HEK293T (cell line): ENCODE data around the gene FAM209B.
"Not testable (repeated sequence)": the region's sequence is repeated elsewhere in the genome, so short reads cannot be mapped to it uniquely, and the experiment has no call there.

Experiments
- CTCF ChIA-PET: fragments of 350-600 bp; formaldehyde crosslinking; extraction: SDS; loops from one replicate; lab custom pipeline; 2021; ENCODE audit warnings: antibody characterized with exemption, inconsistent platforms; lab: Yijun Ruan, JAX
- POLR2A ChIA-PET: fragments of 350-600 bp; formaldehyde crosslinking; extraction: SDS; loops from one replicate; lab custom pipeline; 2020; ENCODE audit warnings: antibody characterized with exemption, inconsistent platforms; lab: Yijun Ruan, JAX
- DNase-seq: peaks from one replicate; pipeline ENCODE4 v3.0.0; 2012; ENCODE audit warnings: mixed read lengths; ENCODE audit errors: extremely low spot score
- ARNT ChIP-seq: fragments of 450-650 bp; IDR thresholded peaks from 2 replicates; pipeline ENCODE4 v1.6.1; 2017; ENCODE audit warnings: mild to moderate bottlenecking
- BHLHE40 ChIP-seq: fragments of 450-650 bp; IDR thresholded peaks from 2 replicates; pipeline ENCODE4 v1.6.1; 2016; ENCODE audit warnings: mild to moderate bottlenecking, moderate library complexity, borderline replicate concordance
- CTBP1 ChIP-seq: fragments of 450-650 bp; IDR thresholded peaks from 2 replicates; pipeline ENCODE4 v1.6.1; 2016; ENCODE audit warnings: borderline replicate concordance
- ELF4 ChIP-seq: fragments of 450-650 bp; IDR thresholded peaks from 2 replicates; pipeline ENCODE4 v1.6.1; 2017; ENCODE audit warnings: antibody characterized with exemption
- FOXA1 ChIP-seq: fragments of 450-650 bp; IDR thresholded peaks from 2 replicates; pipeline ENCODE4 v1.6.1; 2016; ENCODE audit warnings: mild to moderate bottlenecking
- FOXK2 ChIP-seq: fragments of 450-650 bp; IDR thresholded peaks from 2 replicates; pipeline ENCODE4 v1.6.1; 2016; ENCODE audit warnings: mild to moderate bottlenecking
- FOXM1 ChIP-seq: fragments of 450-650 bp; IDR thresholded peaks from 2 replicates; pipeline ENCODE4 v1.6.1; 2017; ENCODE audit warnings: mild to moderate bottlenecking, borderline replicate concordance
- HDGF ChIP-seq: fragments of 450-650 bp; IDR thresholded peaks from 2 replicates; pipeline ENCODE4 v1.6.1; 2017; ENCODE audit warnings: antibody characterized with exemption, borderline replicate concordance
- L3MBTL2 ChIP-seq: fragments of 450-650 bp; conservative IDR thresholded peaks from 2 replicates; pipeline ENCODE4 v1.6.1; 2016; ENCODE audit warnings: mild to moderate bottlenecking
- LEF1 ChIP-seq: fragments of 450-650 bp; IDR thresholded peaks from 2 replicates; pipeline ENCODE4 v1.6.1; 2017; ENCODE audit warnings: mild to moderate bottlenecking, borderline replicate concordance
- NFRKB ChIP-seq: fragments of 450-650 bp; IDR thresholded peaks from 2 replicates; pipeline ENCODE4 v1.6.1; 2016; ENCODE audit warnings: mild to moderate bottlenecking, moderate library complexity
- PKNOX1 ChIP-seq: fragments of 450-650 bp; IDR thresholded peaks from 2 replicates; pipeline ENCODE4 v1.6.1; 2016
- SP1 ChIP-seq: fragments of 450-650 bp; IDR thresholded peaks from 2 replicates; pipeline ENCODE4 v1.6.1; 2017
- SUZ12 ChIP-seq: fragments of 450-650 bp; IDR thresholded peaks from 2 replicates; pipeline ENCODE4 v1.6.1; 2016; ENCODE audit warnings: mild to moderate bottlenecking
- TARDBP ChIP-seq: fragments of 450-650 bp; IDR thresholded peaks from 2 replicates; pipeline ENCODE4 v1.6.1; 2016
- ZNF384 ChIP-seq: fragments of 450-650 bp; IDR thresholded peaks from 2 replicates; pipeline ENCODE4 v1.6.1; 2016

FAM209B gene

GRCh38 chr20:56532946-56533345 is at the start of gene FAM209B:
TSS of gene FAM209B (plus strand) at chr20:56533246. CDS start at chr20:56533342, 96 bp downstream.
- DNase-seq, POLR2A ChIA-PET: not testable (repeated sequence)
- CTCF ChIA-PET = interaction anchor here (0.6 kb wide), 1 partner anchor 348 kb away, joined by 4 read pairs; no protein-coding TSS in a partner anchor

GRCh38 chr20:56483970-56484369 is 49.1 kb upstream of the FAM209B start:
- DNase-seq = no peak
- POLR2A ChIA-PET = no interaction called here
- no peak for TF ChIP-seq FOXA1
- TF ChIP-seq SUZ12 = no peak
- TF ChIP-seq L3MBTL2 = no peak
- no peak for TF ChIP-seq PKNOX1
- no peak for TF ChIP-seq FOXK2
- no peak for TF ChIP-seq ZNF384
- TF ChIP-seq LEF1 = no peak
- CTCF ChIA-PET = no interaction called here

- ChIA-PET CTCF (no interaction called here), POLR2A (no interaction called here)
- TF ChIP-seq FOXM1 (no peak), SP1 (no peak), HDGF (no peak), TARDBP (no peak), CTBP1 (no peak)
- DNase-seq = no peak
These were observed 45.8 kb upstream of the FAM209B start for GRCh38 chr20:56487216-56487615.

GRCh38 chr20:56488566-56488965 is 44.5 kb upstream of the FAM209B start:
- CTCF ChIA-PET = no interaction called here
- POLR2A ChIA-PET = no interaction called here
- no peak for DNase-seq
- no peak for TF ChIP-seq FOXA1
- no peak for TF ChIP-seq SUZ12
- TF ChIP-seq SP1 = no peak
- TF ChIP-seq FOXK2 = no peak
- no peak for TF ChIP-seq TARDBP
- TF ChIP-seq HDGF = no peak
- no peak for TF ChIP-seq ZNF384
- no peak for TF ChIP-seq LEF1
- no peak for TF ChIP-seq NFRKB
- no peak for TF ChIP-seq ELF4
- no peak for TF ChIP-seq L3MBTL2
- TF ChIP-seq ARNT = no peak

- no peak for DNase-seq
- CTCF ChIA-PET = no interaction called here
- no peak for TF ChIP-seq FOXK2
- TF ChIP-seq LEF1 = no peak
- no peak for TF ChIP-seq TARDBP
- TF ChIP-seq L3MBTL2 = no peak
- TF ChIP-seq FOXA1 = no peak
- no peak for TF ChIP-seq ZNF384
- no peak for TF ChIP-seq ARNT
- no peak for TF ChIP-seq FOXM1
- TF ChIP-seq NFRKB = no peak
- TF ChIP-seq BHLHE40 = no peak
- TF ChIP-seq ELF4 = no peak
- POLR2A ChIA-PET = no interaction called here
These were observed 31.9 kb upstream of the FAM209B start for GRCh38 chr20:56501116-56501515.

GRCh38 chr20:56503916-56504315 is 29.1 kb upstream of the FAM209B start:
- ChIA-PET POLR2A (no interaction called here), CTCF (no interaction called here)
- no peak for DNase-seq
- TF ChIP-seq CTBP1 (no peak), SUZ12 (no peak), HDGF (no peak), ZNF384 (no peak), FOXA1 (no peak), PKNOX1 (no peak), TARDBP (no peak), ARNT (no peak)

- POLR2A ChIA-PET = no interaction called here
- TF ChIP-seq PKNOX1 (no peak), CTBP1 (no peak), ZNF384 (no peak), FOXK2 (no peak), SP1 (no peak), ELF4 (no peak), L3MBTL2 (no peak), TARDBP (no peak), SUZ12 (no peak), NFRKB (no peak), HDGF (no peak), BHLHE40 (no peak), LEF1 (no peak), FOXA1 (no peak), FOXM1 (no peak)
- peak; percentile 42 for DNase-seq
- CTCF ChIA-PET = no interaction called here
These were observed 28.6 kb upstream of the FAM209B start for GRCh38 chr20:56504373-56505005.
